GM19238 (cell line): Measurements from ENCODE around the gene DCLK1.
"Not testable (repeated sequence)": the region's sequence is repeated elsewhere in the genome, so short reads cannot be mapped to it uniquely, and the experiment has no call there.

Source experiments
- DNase-seq: peaks from one replicate; pipeline ENCODE4 v3.0.0; 2011; ENCODE audit warnings: low spot score; ENCODE audit not compliant: insufficient read length

DCLK1 gene

GRCh38 chr13:36131931-36132297 lies 732 bp upstream of the DCLK1 start:
- no peak for DNase-seq

- no peak for DNase-seq
These were observed 495 bp downstream of the DCLK1 start for GRCh38 chr13:36130552-36131221.

- no peak for DNase-seq
These were observed 1.0 kb downstream of the DCLK1 start for GRCh38 chr13:36130193-36130551.

GRCh38 chr13:36129539-36129938 lies 1.6 kb downstream of the DCLK1 start:
- no peak for DNase-seq

DNA sequence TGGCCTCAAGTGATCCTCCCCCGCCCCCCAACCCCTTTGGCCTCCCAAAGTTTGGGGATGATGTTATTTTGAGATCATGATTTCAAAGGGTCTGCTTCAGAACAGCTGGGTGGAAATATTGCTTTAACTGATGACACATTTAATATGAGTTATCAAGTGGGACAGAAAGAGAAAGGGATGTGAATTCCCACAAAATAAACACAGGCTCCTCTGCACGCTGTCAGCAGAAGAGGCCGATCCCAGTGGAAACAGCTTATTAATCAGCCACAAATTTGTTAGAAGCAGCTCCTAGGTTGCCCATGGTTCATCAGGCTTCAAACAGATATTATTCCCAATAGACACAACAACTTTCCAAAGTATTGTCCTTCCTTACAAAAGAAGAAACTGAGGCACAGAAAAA lies 4.7 kb downstream of the DCLK1 start:
- DNase-seq: no peak

DNA sequence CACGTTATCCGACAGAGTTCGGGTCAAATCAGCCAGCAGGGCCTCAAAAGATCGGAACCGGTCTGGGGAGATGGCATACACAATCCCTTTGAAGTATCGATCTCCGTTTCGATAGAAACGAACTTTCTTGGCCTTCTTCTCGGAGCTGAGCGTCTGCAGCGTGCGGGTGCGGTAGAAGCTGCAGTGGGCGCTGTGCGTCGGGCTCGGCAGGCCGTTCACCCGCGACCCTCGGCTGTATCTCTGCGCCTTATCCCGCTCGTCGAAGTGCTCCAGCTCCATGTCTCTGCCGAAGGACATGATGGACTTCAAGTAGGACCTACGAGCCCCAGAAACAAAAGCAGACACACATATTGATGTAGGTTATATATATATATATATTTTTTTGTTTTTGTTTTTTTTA lies 5.3 kb downstream of the DCLK1 start:
- no peak for DNase-seq

- no peak for DNase-seq
These were observed 6.9 kb downstream of the DCLK1 start for GRCh38 chr13:36124236-36124822.

DNA sequence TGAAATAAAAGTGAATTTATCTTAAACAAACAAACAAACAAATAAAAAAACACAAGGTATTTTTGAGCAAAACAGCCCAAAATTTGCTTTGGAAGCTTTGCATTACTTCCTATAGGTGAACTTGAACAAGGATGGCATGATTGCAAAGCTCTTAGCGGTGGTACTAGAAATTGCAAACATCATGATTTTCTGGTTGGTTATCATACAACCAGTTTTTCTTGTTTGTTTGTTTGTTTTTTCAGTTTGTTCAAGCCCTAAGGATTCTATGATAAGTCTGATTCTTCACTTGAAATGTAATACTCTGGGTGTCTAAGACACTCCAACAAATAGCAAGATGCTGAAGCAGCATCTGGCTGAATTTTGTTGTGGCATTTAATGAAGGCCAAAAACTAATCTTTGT lies 15.9 kb downstream of the DCLK1 start:
- no peak for DNase-seq

DNA sequence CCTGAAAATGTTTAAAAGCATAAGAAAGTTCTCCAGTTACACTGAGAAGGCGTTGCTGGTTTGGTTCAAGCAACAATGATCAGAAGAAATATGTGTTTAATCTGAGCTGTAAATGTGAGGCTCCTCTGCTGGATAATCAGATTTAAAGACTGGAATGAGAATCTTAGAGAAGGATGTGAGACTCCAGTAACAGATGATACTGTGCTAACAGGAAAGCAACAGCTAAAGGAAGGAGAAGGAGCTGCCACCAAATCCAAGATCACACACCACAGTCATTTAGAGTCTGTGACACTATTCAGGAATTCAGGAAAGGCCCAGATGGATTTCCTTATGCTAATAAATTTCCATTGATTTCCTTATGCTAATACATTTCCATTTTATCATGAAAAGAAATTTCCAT lies 16.9 kb downstream of the DCLK1 start:
- no peak for DNase-seq

DNA sequence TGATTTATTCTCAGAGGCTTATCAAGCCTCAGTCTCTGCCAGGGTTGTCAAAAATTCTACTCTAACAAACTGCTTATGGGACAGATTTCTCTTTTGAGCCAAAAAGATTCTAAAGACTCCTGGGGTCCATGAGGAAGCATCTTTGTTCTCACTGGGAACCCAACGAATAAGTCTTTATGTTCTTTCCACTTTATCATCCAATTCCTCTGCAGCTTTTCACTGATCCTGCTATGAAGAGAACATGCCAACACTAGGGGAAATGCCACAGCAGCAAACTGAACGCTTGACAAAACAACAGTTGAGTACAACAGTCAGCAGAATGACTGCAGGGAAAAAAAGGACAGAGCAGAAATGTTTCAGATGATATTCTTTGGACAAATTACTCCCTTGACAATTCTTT lies 22.2 kb downstream of the DCLK1 start:
- DNase-seq: no peak

GRCh38 chr13:36108342-36108741 lies 22.8 kb downstream of the DCLK1 start:
- DNase-seq: no peak

- no peak for DNase-seq
These were observed 23.7 kb downstream of the DCLK1 start for GRCh38 chr13:36107521-36107920.

- no peak for DNase-seq
These were observed 25.5 kb downstream of the DCLK1 start for GRCh38 chr13:36105726-36106125.

- no peak for DNase-seq
These were observed 28.5 kb downstream of the DCLK1 start for GRCh38 chr13:36102721-36103120.

- not testable (repeated sequence) for DNase-seq
These were observed 29.3 kb downstream of the DCLK1 start for GRCh38 chr13:36101907-36102306.

DNA sequence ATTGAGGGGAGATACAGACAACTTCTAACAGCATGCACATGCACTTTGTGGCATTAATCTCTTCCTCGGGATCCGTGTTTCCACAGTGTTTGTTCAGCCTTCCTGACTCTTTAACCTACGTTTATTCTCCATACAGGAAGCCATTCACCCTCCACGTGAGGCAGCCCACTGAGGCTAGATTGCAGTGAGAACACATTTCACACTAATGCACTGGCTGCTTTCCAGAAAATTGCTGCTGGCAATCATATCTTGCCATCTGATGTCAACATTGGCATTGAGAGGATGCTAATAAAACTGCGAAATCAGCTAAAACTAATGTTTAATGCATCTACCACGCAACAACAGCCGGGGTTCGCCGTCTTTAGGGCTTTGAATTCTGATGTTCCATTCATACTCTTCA lies 30.0 kb downstream of the DCLK1 start:
- no peak for DNase-seq

DNA sequence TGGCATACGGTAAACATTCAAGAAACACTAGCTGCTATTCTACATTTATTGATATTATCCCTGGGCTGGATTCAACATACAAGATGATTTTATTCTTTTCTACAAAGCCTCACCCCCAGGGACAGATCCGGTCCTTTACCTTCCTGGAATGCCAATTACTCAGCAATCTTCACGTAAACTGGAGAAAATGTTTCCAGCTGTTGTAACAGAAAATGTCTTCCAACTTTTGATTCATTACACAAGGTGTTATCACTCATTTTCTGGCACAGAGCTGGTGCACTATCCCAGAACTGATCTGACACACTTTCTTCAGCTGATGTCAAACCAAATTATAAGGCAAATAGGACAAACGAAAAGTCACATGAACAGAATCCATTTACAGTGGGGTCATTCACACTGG lies 33.1 kb downstream of the DCLK1 start:
- DNase-seq: no peak

DNA sequence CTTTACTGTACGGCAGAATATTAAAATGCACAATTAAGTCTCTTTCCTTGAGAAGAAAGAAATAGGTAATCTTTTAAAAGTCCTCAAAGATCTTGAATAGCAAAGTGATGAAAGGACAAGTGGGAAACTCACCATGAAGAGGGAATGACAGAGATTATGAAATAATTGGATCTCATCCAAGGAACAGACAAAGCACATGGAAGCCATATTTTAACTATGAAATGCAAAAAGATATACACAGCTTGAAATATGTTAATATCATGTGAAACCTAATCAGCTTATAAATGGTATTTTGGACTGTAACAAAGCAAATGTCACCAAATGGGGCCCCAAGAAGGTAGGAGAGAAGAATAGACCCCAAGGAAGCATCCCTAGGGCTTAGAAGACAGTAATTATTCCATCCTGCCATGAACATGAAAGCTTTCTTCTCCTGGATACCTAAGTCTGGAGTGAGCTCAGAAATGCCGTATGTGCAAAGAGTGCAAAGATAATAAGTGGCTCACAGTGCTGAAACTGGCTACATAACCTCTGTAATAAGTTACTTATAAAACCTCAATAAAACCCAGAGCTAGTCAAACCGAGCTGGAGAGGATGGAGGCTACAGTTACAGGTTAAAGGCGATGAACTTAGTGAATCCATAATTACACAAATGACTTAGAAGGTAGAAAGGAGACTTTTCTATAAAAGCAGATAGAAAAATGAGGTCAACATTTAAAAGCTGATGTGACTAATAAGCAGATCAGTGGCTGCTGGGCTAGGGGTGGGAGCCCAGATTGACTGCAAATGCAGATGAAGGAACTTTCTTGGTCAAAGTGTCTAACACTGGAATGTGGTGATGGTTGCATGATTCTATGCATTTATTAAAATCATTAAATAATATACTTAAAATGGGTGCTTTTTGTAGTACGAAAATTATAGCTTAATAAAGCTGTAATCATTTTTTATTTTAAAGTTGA lies 34.4 kb downstream of the DCLK1 start:
- DNase-seq: no peak

DNA sequence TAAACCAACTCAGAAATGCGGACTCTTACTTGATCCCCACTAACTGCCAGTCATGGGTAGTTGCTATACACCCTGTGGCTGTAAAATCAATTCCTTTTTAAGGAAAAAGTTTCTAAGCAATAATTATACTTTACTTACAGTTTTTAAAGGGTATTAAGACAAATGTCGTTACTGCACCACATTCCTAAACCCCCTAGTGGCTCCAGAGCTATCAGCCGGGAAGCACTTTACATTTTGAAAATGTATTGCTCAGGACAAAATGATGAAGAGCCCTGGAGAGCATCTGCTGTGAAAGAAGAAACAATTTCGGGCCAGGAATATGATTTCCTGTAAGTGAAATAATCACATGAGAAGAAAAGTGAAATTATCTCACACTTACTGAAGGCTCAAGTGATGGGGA lies 36.7 kb downstream of the DCLK1 start:
- DNase-seq: no peak

GRCh38 chr13:36090592-36090991 lies 40.6 kb downstream of the DCLK1 start:
- DNase-seq: no peak

- no peak for DNase-seq
These were observed 42.0 kb downstream of the DCLK1 start for GRCh38 chr13:36089130-36089647.

DNA sequence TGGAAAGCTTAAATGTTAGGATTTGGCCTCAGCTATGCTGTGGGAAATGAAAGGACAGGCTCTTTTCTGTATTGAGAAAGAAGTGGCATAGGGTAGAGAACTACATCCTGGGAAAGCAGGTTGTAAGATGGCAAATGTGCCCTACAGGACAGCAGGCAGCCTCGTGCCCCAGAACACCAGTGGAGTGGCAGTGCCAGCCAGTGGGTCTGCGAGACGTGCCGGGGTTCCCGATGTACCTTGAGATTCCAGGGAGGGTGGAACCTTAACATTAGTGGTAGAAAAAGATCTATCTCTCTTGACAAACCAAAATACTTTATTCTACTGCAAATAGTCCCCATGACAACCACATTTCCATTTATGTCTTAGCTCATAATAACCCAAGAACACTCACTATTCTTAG lies 42.7 kb downstream of the DCLK1 start:
- DNase-seq: no peak
